Hepatocyte (in vitro differentiated cells): ENCODE results near the gene CELSR2.

Source experiments
- EZH2 ChIP-seq: fragments of 200-600 bp; sonication (generic); IDR thresholded peaks from 2 replicates; pipeline ENCODE4 v1.6.1; 2016; ENCODE audit warnings: antibody characterized with exemption, mild to moderate bottlenecking, borderline replicate concordance
- EZH2phosphoT487 ChIP-seq: fragments of 200-600 bp; sonication (generic); IDR thresholded peaks from one replicate; pipeline ENCODE4 v1.6.1; 2018; ENCODE audit warnings: antibody characterized with exemption, mild to moderate bottlenecking, low read depth, moderate library complexity; ENCODE audit not compliant: unreplicated experiment, severe bottlenecking
- TF ChIP-seq, protein P1 (sequence below): fragments of 200-600 bp; sonication (generic); IDR thresholded peaks from 2 replicates; pipeline ENCODE4 v1.5.1; 2016; ENCODE audit warnings: antibody characterized with exemption, mild to moderate bottlenecking; ENCODE audit not compliant: poor library complexity

DNA sequence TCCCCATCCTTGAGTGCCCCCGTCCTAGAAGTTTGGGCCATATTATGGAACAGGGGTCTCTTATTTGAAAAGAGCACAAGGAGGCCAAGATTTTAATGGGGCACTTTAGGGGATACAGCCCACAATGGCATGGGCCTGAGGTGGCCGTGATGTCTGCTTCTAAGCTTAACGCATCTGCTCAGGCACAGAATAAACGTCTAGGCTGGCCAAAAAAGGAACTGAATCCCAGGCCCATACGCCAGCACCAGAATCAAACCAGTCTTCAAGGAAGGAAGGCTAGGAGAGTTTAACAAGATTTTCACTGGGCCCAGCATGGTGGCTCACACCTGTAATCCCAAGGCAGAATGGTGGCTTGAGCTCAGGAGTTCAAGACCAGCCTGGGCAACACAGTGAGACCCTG lies 44.9 kb upstream of the CELSR2 start:
- TF ChIP-seq, protein P1, sequence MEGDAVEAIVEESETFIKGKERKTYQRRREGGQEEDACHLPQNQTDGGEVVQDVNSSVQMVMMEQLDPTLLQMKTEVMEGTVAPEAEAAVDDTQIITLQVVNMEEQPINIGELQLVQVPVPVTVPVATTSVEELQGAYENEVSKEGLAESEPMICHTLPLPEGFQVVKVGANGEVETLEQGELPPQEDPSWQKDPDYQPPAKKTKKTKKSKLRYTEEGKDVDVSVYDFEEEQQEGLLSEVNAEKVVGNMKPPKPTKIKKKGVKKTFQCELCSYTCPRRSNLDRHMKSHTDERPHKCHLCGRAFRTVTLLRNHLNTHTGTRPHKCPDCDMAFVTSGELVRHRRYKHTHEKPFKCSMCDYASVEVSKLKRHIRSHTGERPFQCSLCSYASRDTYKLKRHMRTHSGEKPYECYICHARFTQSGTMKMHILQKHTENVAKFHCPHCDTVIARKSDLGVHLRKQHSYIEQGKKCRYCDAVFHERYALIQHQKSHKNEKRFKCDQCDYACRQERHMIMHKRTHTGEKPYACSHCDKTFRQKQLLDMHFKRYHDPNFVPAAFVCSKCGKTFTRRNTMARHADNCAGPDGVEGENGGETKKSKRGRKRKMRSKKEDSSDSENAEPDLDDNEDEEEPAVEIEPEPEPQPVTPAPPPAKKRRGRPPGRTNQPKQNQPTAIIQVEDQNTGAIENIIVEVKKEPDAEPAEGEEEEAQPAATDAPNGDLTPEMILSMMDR = no peak
- TF ChIP-seq EZH2phosphoT487 (no peak), EZH2 (no peak)
